Brain microvascular endothelial cell (primary cell): Measurements from ENCODE around the gene MASP2.
"Not testable (repeated sequence)": the region's sequence is repeated elsewhere in the genome, so short reads cannot be mapped to it uniquely, and the experiment has no call there.

Experiments
- DNase-seq: peaks from one replicate; pipeline ENCODE4 v3.0.0-alpha.2; 2020
- H3K27ac ChIP-seq: fragments of 250-450 bp; sonication (Bioruptor Pico); 2 replicates; pipeline ENCODE4 v1.5.1; 2020; ENCODE audit warnings: mild to moderate bottlenecking, moderate library complexity
- H3K27me3 ChIP-seq: fragments of 250-450 bp; sonication (Bioruptor Pico); replicated peaks from 2 replicates; pipeline ENCODE4 v1.5.1; 2020; ENCODE audit warnings: mild to moderate bottlenecking
- H3K36me3 ChIP-seq: fragments of 250-450 bp; sonication (Bioruptor Pico); replicated peaks from 2 replicates; pipeline ENCODE4 v1.5.1; 2020; ENCODE audit warnings: mild to moderate bottlenecking
- H3K4me3 ChIP-seq: 2 replicates; pipeline ENCODE4 v1.5.1; 2011; ENCODE audit warnings: low read depth, mild to moderate bottlenecking, control low read depth, low read length, moderate library complexity
- CTCF ChIP-seq: IDR thresholded peaks from 2 replicates; pipeline ENCODE4 v1.5.1; 2011; ENCODE audit warnings: low read depth, mild to moderate bottlenecking, moderate library complexity, low read length, control low read depth, inconsistent platforms; ENCODE audit errors: missing control alignments
- in situ Hi-C: cut with HindIII; loops from 2 replicates; pipeline ENCODE4 v1.10.0; 2017; ENCODE audit warnings: low sequenced_read_pairs, low pct_ligation_motif_present

Gene MASP2

GRCh38 chr1:11037740-11038182 lies 9.3 kb downstream of the MASP2 start:
- peak; percentile 98 for TF ChIP-seq CTCF
- in situ Hi-C loops, result no loop called here
- peak; percentile 76 for DNase-seq
- no peak overlapping the region for H3K4me3 ChIP-seq
- no peaks in the 10 kb centered on the region for H3K27me3 ChIP-seq
- H3K36me3 ChIP-seq, result no peaks in the 10 kb centered on the region
- no peak overlapping the region for H3K27ac ChIP-seq

- H3K4me3 ChIP-seq, in situ Hi-C loops, DNase-seq, H3K27me3 ChIP-seq, H3K27ac ChIP-seq, H3K36me3 ChIP-seq: not testable (repeated sequence)
These were observed 9.9 kb downstream of the MASP2 start for GRCh38 chr1:11037019-11037739.

GRCh38 chr1:11031624-11032262 lies 15.3 kb downstream of the MASP2 start:
- in situ Hi-C loops, result no loop called here
- Histone ChIP-seq H3K27ac (no peak overlapping the region), H3K4me3 (no peak overlapping the region), H3K36me3 (peaks cover 4% of the 10 kb centered on the region), H3K27me3 (no peaks in the 10 kb centered on the region)
- DNase-seq, result no peak
- no peak for TF ChIP-seq CTCF

GRCh38 chr1:11030865-11031264 lies 16.2 kb downstream of the MASP2 start:
- Histone ChIP-seq H3K4me3 (no peak overlapping the region), H3K27ac (no peak overlapping the region), H3K36me3 (peaks cover 8% of the 10 kb centered on the region), H3K27me3 (no peaks in the 10 kb centered on the region)
- no peak for TF ChIP-seq CTCF
- in situ Hi-C loops, result no loop called here
- no peak for DNase-seq

- Histone ChIP-seq H3K36me3 (peaks cover 26% of the 10 kb centered on the region), H3K27me3 (no peaks in the 10 kb centered on the region), H3K27ac (no peak overlapping the region), H3K4me3 (no peak overlapping the region)
- DNase-seq, result no peak
- no peak for TF ChIP-seq CTCF
- in situ Hi-C loops, result no loop called here
These were observed 19.0 kb downstream of the MASP2 start for GRCh38 chr1:11028018-11028417.

- in situ Hi-C loops, result no loop called here
- Histone ChIP-seq H3K27ac (no peak overlapping the region), H3K4me3 (no peak overlapping the region), H3K27me3 (no peaks in the 10 kb centered on the region), H3K36me3 (peaks cover 29% of the 10 kb centered on the region)
- TF ChIP-seq CTCF, result no peak
- DNase-seq, result no peak
These were observed 19.7 kb downstream of the MASP2 start for GRCh38 chr1:11027316-11027715.
